AG09319 (cell line): ENCODE results near the gene PSMD6.

Experiments used
- DNase-seq: peaks from one replicate; pipeline ENCODE4 v3.0.0-alpha.2; 2010; ENCODE audit warnings: low read depth; ENCODE audit errors: extremely low read depth
- CTCF ChIP-seq: IDR thresholded peaks from 2 replicates; pipeline ENCODE4 v1.5.1; 2011; ENCODE audit warnings: low read depth, mild to moderate bottlenecking, inconsistent platforms, low read length, moderate library complexity

PSMD6 gene

DNA sequence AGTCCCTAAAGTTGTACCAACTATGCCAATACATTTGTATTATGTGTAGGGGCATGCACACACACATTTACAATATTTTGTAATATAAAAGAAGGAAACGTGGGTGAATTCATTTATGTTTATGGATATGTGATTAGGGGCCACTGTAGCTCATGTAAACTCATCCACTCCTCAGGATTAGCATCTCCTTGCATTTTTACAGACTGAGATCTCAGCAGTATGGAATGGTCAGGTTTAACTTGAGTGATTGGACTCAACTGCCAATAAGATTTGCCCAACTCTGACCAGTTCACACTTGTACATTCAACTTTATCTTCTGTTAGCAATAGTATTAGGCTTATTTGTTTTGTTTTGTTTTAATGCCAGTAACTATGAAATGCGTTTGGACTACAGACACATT, 36.5 kb downstream of the PSMD6 start:
- no peak for DNase-seq
- no peak for TF ChIP-seq CTCF

DNA sequence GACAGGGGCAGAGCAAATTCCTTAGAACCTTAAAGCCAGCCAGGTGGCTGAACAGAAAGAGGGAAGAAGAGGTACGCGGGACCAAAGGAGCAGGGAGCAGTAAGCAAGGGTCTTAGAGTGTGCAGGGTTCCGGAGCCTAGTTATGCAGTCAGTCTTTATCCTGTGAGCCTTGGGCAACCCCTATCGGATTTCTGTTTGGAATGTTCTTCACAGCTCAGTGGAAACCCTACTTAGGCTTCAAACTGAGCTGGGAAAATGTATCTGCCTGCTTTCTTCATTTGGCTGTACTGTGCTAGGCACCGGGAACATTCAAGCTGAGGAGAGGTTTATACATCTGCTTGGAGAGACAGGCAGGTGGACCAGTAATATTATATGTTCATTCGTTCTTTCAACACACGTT, 37.1 kb downstream of the PSMD6 start:
- no peak for TF ChIP-seq CTCF
- no peak for DNase-seq

GRCh38 chr3:63984391-63984790, 38.9 kb downstream of the PSMD6 start:
- no peak for TF ChIP-seq CTCF
- DNase-seq: no peak

- TF ChIP-seq CTCF: no peak
- no peak for DNase-seq
Measured at GRCh38 chr3:63981980-63982379, 41.3 kb downstream of the PSMD6 start.

DNA sequence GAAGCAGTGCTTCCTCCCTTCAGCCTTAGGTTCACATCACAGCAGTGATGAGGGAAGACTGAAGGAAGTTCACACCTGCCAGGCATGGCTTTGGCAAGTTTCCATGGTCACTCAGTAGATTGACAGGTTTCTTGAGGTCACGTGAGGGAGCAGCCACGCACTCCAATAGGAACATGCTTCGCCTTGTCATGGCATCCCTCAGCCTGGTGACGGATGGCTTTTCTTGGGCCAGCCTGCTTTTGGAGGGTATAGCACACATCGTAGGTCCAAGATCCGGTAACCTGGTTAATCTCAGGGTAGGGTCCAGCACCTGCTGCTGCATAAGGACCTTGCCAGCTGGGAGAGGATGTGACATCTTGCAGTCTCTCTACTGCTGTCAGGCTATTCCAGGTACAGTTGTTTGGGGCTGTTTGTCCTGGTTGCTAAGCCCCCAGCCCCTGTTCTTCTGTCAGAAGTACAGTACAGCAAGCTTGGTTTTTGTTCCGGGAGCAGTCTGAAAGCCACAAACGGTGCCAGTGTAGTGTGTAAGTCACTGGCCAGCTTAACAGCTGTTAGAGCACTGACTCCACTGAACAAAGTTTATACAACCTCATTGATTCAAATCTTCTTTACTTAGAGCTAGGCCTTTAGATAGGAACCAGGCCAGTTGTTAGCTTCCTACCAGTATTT, 42.3 kb downstream of the PSMD6 start:
- DNase-seq: no peak
- TF ChIP-seq CTCF: no peak

- no peak for TF ChIP-seq CTCF
- DNase-seq: no peak
Measured at GRCh38 chr3:63980019-63980418, 43.3 kb downstream of the PSMD6 start.

DNA sequence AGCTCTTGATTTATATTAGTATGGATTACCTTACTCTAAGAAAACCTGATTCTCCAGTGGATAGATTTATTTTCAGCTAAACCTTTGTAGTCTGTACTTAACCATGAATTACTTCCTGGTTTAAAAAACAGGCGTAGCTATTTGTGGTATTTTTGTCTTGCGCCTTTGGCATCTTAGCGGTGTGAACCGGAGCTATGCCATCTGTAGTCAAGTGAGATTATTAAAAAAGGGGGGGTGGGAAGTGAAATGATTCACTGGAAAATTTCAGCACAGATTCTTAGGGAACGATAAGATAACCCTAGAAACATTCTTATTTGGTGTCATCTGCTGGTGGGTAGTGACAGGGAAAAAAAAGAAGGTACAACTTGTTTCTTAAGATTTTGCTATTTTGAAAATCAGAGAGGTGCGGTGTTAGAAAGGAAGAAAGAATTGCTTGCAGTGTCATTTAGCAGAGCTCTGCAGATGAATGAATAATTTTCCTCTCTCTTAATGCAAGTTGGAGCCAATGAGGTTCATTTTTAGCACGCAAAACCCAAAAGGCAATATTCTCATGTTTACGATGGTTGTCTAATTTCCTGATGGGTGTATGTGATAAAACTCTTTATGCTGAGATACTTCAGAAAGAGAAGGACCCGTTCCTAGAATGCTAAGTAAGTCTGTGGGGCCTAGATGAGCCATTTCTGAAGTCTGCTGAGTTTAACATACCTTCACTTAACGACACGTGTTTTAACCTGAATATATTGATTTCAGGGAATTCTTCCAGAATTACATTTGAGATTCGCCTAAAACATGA, 44.0 kb downstream of the PSMD6 start:
- no peak for TF ChIP-seq CTCF

More for the DNA sequence above, 44.0 kb downstream of the PSMD6 start:
- DNase-seq: no peak
